IMR-90 (cell line): ENCODE measurements around the gene AK2. TPM values are rescaled to one million over a fixed set of nuclear protein-coding genes. Genes with fewer than 3 reads are reported as not detected.
A peak's percentile ranks its signal among the peaks of the same experiment; 100 is the strongest.

ENCODE experiments used
- ATAC-seq: fragments of 200-7000 bp; cut with Tn5 transposase; 2 replicates; pipeline ENCODE4 v1.9.1; 2020; ENCODE audit warnings: low read depth, mild to moderate bottlenecking, moderate library complexity
- BruUV-seq: library from RNA; stranded (reverse); fragments of 400-500 nt; replicated peaks from 2 replicates; lab custom pipeline; 2021; lab: Mats Ljungman, UMichigan
- CTCF ChIA-PET: fragments of 300-600 bp; formaldehyde crosslinking; extraction: SDS; loops from one replicate; lab custom pipeline; 2021; ENCODE audit warnings: antibody characterized with exemption; lab: Yijun Ruan, JAX
- POLR2A ChIA-PET: fragments of 300-600 bp; sonication (Branson Sonifier 250); formaldehyde crosslinking; loops from one replicate; lab custom pipeline; 2022; ENCODE audit warnings: antibody characterized with exemption; ENCODE audit not compliant: unreplicated experiment; lab: Charles Lee
- DNase-seq: peaks from one replicate; pipeline ENCODE4 v3.0.0; 2013
- H2AFZ ChIP-seq: replicated peaks from 2 replicates; pipeline ENCODE3; 2013; ENCODE audit warnings: low read length, mild to moderate bottlenecking; ENCODE audit not compliant: poor library complexity
- H2AK5ac ChIP-seq: 2 replicates; pipeline ENCODE4 v1.6.1; 2013; ENCODE audit warnings: low read depth, low read length, inconsistent platforms
- H2AK9ac ChIP-seq: replicated peaks from 2 replicates; pipeline ENCODE3; 2013; ENCODE audit warnings: mild to moderate bottlenecking, low read depth, low read length, moderate library complexity; ENCODE audit not compliant: poor library complexity
- H2BK120ac ChIP-seq: 2 replicates; pipeline ENCODE4 v1.6.1; 2013; ENCODE audit warnings: low read depth, low read length, inconsistent platforms
- H2BK15ac ChIP-seq: 3 replicates; pipeline ENCODE4 v1.6.1; 2013; ENCODE audit warnings: low read depth, low read length, inconsistent platforms
- H2BK20ac ChIP-seq: 2 replicates; pipeline ENCODE4 v1.6.1; 2013; ENCODE audit warnings: low read depth, mild to moderate bottlenecking, inconsistent platforms, low read length, moderate library complexity
- H2BK5ac ChIP-seq: 2 replicates; pipeline ENCODE4 v1.6.1; 2013; ENCODE audit warnings: mild to moderate bottlenecking, low read depth, low read length, inconsistent platforms; ENCODE audit not compliant: poor library complexity, severe bottlenecking
- H3K14ac ChIP-seq: replicated peaks from 2 replicates; pipeline ENCODE4 v1.6.1; 2013; ENCODE audit warnings: low read depth, low read length, inconsistent platforms
- H3K18ac ChIP-seq: 2 replicates; pipeline ENCODE4 v1.6.1; 2013; ENCODE audit warnings: low read depth, low read length, control low read depth
- H3K23ac ChIP-seq: 2 replicates; pipeline ENCODE4 v1.6.1; 2013; ENCODE audit warnings: low read depth, low read length, inconsistent platforms
- H3K27ac ChIP-seq: 2 replicates; pipeline ENCODE4 v1.5.1; 2013; ENCODE audit warnings: mild to moderate bottlenecking, control low read depth, low read length; ENCODE audit not compliant: insufficient read depth
- H3K27me3 ChIP-seq: 2 replicates; pipeline ENCODE4 v1.6.1; 2013; ENCODE audit warnings: low read length; ENCODE audit not compliant: control insufficient read depth, insufficient read depth
- H3K36me3 ChIP-seq: 2 replicates; pipeline ENCODE4 v1.6.1; 2013; ENCODE audit warnings: low read length, mixed read lengths; ENCODE audit not compliant: control insufficient read depth, insufficient read depth
- H3K4ac ChIP-seq: 2 replicates; pipeline ENCODE4 v1.6.1; 2013; ENCODE audit warnings: low read depth, low read length, inconsistent platforms
- H3K4me1 ChIP-seq: 2 replicates; pipeline ENCODE4 v1.6.1; 2013; ENCODE audit warnings: low read length, mixed read lengths; ENCODE audit not compliant: control insufficient read depth, insufficient read depth
- H3K4me2 ChIP-seq: 2 replicates; pipeline ENCODE4 v1.6.1; 2013; ENCODE audit warnings: low read depth, mild to moderate bottlenecking, control low read depth, low read length, moderate library complexity
- H3K4me3 ChIP-seq: 2 replicates; pipeline ENCODE4 v1.5.1; 2013; ENCODE audit warnings: low read depth, mild to moderate bottlenecking, control low read depth, low read length, moderate library complexity; ENCODE audit not compliant: insufficient read depth
- H3K56ac ChIP-seq: 2 replicates; pipeline ENCODE4 v1.6.1; 2013; ENCODE audit warnings: low read length, inconsistent platforms; ENCODE audit not compliant: insufficient read depth; ENCODE audit errors: extremely low read depth
- H3K79me1 ChIP-seq, 2 experiments: 2 replicates each; pipeline ENCODE4 v1.6.1; 2013; ENCODE audit warnings: low read length in 2 of 2, inconsistent platforms in 1 of 2, low read depth in 1 of 2
- H3K9ac ChIP-seq: 2 replicates; pipeline ENCODE4 v1.6.1; 2013; ENCODE audit warnings: low read depth, low read length, control low read depth
- H3K9me1 ChIP-seq: 2 replicates; pipeline ENCODE4 v1.6.1; 2013; ENCODE audit warnings: low read length, inconsistent platforms; ENCODE audit not compliant: insufficient read depth
- H3K9me3 ChIP-seq: 2 replicates; pipeline ENCODE4 v1.6.1; 2013; ENCODE audit warnings: low read length; ENCODE audit not compliant: control insufficient read depth, insufficient read depth
- H4K20me1 ChIP-seq: 2 replicates; pipeline ENCODE4 v1.6.1; 2013; ENCODE audit warnings: low read length, inconsistent platforms; ENCODE audit not compliant: insufficient read depth
- H4K5ac ChIP-seq: 2 replicates; pipeline ENCODE4 v1.6.1; 2013; ENCODE audit warnings: mild to moderate bottlenecking, low read depth, low read length, control low read depth
- H4K8ac ChIP-seq, 2 experiments: 2 replicates each; pipeline ENCODE4 v1.6.1; 2013; ENCODE audit warnings: low read depth in 2 of 2, low read length in 2 of 2, control low read depth in 1 of 2, inconsistent platforms in 1 of 2
- H4K91ac ChIP-seq: 2 replicates; pipeline ENCODE4 v1.6.1; 2013; ENCODE audit warnings: low read depth, low read length, inconsistent platforms; ENCODE audit not compliant: insufficient read depth
- BHLHE40 ChIP-seq: fragments of 150-350 bp; IDR thresholded peaks from 2 replicates; pipeline ENCODE4 v1.6.1; 2016; ENCODE audit warnings: mild to moderate bottlenecking, low read depth, low read length
- CHD1 ChIP-seq: IDR thresholded peaks from 2 replicates; pipeline ENCODE4 v1.6.1; 2012; ENCODE audit warnings: low read depth, low read length, improper control_type of control experiment
- MAFK ChIP-seq: IDR thresholded peaks from 2 replicates; pipeline ENCODE4 v1.6.1; 2012; ENCODE audit warnings: low read depth, low read length, improper control_type of control experiment
- RAD21 ChIP-seq: IDR thresholded peaks from 2 replicates; pipeline ENCODE4 v1.6.1; 2012; ENCODE audit warnings: low read length, improper control_type of control experiment
- RFX5 ChIP-seq: IDR thresholded peaks from 2 replicates; pipeline ENCODE4 v1.8.0; 2012; ENCODE audit warnings: low read depth, mild to moderate bottlenecking, low read length, moderate library complexity
- WGBS, 2 experiments: methylation state at CpG; one replicate each; pipeline versions ENCODE4 v1.1.5 to v1.1.7; 2013; ENCODE audit warnings: missing lambda C conversion rate in 2 of 2; ENCODE audit not compliant: insufficient read length in 1 of 2; ENCODE audit errors: extremely low coverage in 2 of 2; 5-methylcytosine and 5-hydroxymethylcytosine counted together
- dilution Hi-C: fragments of 300-500 bp; cut with HindIII; formaldehyde crosslinking; loops from one replicate; pipeline ENCODE4 v1.14.3; 2018; ENCODE audit warnings: low sequenced_read_pairs; ENCODE audit not compliant: unreplicated experiment
- in situ Hi-C: fragments of 300-500 bp; cut with MboI; formaldehyde crosslinking; loops from 3 replicates; pipeline ENCODE4 v1.14.3; 2019; ENCODE audit warnings: low sequenced_read_pairs, inconsistent platforms, mixed read lengths
- intact Hi-C: fragments of 100-400 bp; cut with micrococcal nuclease; formaldehyde crosslinking; loops from 2 replicates; pipeline ENCODE4 v1.10.0; 2022
- polyA plus RNA-seq, 3 experiments: library from polyadenylated mRNA; depleted of rRNA; stranded (reverse); fragments of >200 nt; gene quantifications; 2 replicates each; pipeline ENCODE4 v1.2.3, GENCODE V29; 2012; ENCODE audit warnings: low replicate concordance in 1 of 3
- total RNA-seq: library from RNA; depleted of rRNA; stranded (reverse); fragments of >200 nt; gene quantifications from 2 replicates; pipeline ENCODE4 v1.2.3, GENCODE V29; 2012
- TF ChIP-seq, protein P1 (sequence below): fragments of 150-350 bp; IDR thresholded peaks from 2 replicates; pipeline ENCODE4 v1.6.1; 2016; ENCODE audit warnings: low read depth, mild to moderate bottlenecking, low read length, moderate library complexity, borderline replicate concordance
- TF ChIP-seq, protein P2 (sequence below): fragments of 150-350 bp; IDR thresholded peaks from 2 replicates; pipeline ENCODE4 v1.6.1; 2017; ENCODE audit warnings: mild to moderate bottlenecking, antibody characterized with exemption, low read length, low read depth

AK2 gene
- total and polyA plus RNA-seq, 2 of the 4 experiments (the other 2 are of a cell fraction), result 118 to 203 TPM

DNA sequence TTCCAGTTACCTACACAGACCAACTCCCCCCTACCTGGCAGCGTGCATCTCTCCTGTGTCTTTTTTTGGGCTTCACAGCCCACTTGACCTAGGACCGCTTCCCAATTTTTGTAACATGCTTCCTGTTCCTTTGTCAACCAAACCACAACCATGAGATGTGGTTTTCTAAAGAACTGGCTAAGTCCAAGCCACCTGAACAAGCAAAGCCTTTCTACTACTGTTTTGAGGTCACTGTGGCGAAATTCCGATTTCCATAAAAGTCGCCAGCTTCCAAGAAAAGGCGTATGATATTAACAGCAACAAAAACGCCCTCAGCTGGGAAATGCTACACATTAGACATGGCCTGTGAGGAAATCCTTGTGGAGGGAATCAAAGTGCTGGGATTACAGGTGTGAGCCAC lies 12.7 kb upstream of the AK2 start:
- H3K27ac ChIP-seq, result no peak overlapping the region
- H2BK15ac ChIP-seq, result peak overlapping the region; percentile 33; the same call in 1 of the 3 replicates
- H3K18ac ChIP-seq, result no peak overlapping the region
- no peaks in the 10 kb centered on the region for H3K79me1 ChIP-seq
- no peak overlapping the region for H2AK5ac ChIP-seq
- no peak overlapping the region for H2BK5ac ChIP-seq
- no peak overlapping the region for H3K56ac ChIP-seq
- H2BK120ac ChIP-seq, result peak overlapping the region; percentile 38; the same call in 1 of the 2 replicates
- 0 out of 4 replicates have a peak overlapping the region, but pooled peaks of 1 of the 2 experiments have one; percentile 3 for H4K8ac ChIP-seq
- no peaks in the 10 kb centered on the region for H4K20me1 ChIP-seq
- H2AK9ac ChIP-seq, result no peak overlapping the region
- H4K91ac ChIP-seq, result 0 out of 2 replicates have a peak overlapping the region, but pooled peaks have one; percentile 12
- H3K14ac ChIP-seq, result no peak overlapping the region
- dilution Hi-C loops (no loop called here), in situ Hi-C loops (no loop called here), intact Hi-C loops (no loop called here)
- peak overlapping the region; percentile 0; the same call in 1 of the 2 replicates for H2BK20ac ChIP-seq
- no peak overlapping the region for H3K23ac ChIP-seq
- no TSS peak for BruUV-seq
- peaks cover 4% of the 10 kb centered on the region; the same call in 1 of the 2 replicates for H3K4me1 ChIP-seq
- no peak overlapping the region for H4K5ac ChIP-seq
- H3K9ac ChIP-seq, result no peak overlapping the region
- CTCF ChIA-PET, result interaction anchor here (1.5 kb wide), 1 partner anchor 42 kb away, joined by 3 read pairs; no protein-coding TSS in a partner anchor
- H3K27me3 ChIP-seq, result no peaks in the 10 kb centered on the region
- 100% methylated on average over 2 of the region's 7 CpGs; no CpG with 5 or more reads in 1 of the 2 experiments for WGBS, 2 experiments
- ATAC-seq, result no peak
- peaks cover 4% of the 10 kb centered on the region; the same call in 1 of the 2 replicates for H3K9me1 ChIP-seq
- no peak overlapping the region for H3K4me3 ChIP-seq
- no peak for DNase-seq
- no peaks in the 10 kb centered on the region for H3K9me3 ChIP-seq
- TF ChIP-seq, protein P1, sequence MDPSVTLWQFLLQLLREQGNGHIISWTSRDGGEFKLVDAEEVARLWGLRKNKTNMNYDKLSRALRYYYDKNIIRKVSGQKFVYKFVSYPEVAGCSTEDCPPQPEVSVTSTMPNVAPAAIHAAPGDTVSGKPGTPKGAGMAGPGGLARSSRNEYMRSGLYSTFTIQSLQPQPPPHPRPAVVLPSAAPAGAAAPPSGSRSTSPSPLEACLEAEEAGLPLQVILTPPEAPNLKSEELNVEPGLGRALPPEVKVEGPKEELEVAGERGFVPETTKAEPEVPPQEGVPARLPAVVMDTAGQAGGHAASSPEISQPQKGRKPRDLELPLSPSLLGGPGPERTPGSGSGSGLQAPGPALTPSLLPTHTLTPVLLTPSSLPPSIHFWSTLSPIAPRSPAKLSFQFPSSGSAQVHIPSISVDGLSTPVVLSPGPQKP, result no peak
- no peak for TF ChIP-seq CHD1
- TF ChIP-seq RFX5, result no peak
- TF ChIP-seq, protein P2, sequence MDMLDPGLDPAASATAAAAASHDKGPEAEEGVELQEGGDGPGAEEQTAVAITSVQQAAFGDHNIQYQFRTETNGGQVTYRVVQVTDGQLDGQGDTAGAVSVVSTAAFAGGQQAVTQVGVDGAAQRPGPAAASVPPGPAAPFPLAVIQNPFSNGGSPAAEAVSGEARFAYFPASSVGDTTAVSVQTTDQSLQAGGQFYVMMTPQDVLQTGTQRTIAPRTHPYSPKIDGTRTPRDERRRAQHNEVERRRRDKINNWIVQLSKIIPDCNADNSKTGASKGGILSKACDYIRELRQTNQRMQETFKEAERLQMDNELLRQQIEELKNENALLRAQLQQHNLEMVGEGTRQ, result no peak
- TF ChIP-seq BHLHE40, result no peak
- TF ChIP-seq RAD21, result no peak
- TF ChIP-seq MAFK, result no peak
- POLR2A ChIA-PET, result no interaction called here
- H3K36me3 ChIP-seq, result no peaks in the 10 kb centered on the region
- no peak overlapping the region for H2AFZ ChIP-seq
- no peak overlapping the region for H3K4ac ChIP-seq
- H3K4me2 ChIP-seq, result no peak overlapping the region
